Cardiac septum (tissue), 1 donor: ENCODE measurements around the gene LHFPL3. TPM values are rescaled to one million over a fixed set of nuclear protein-coding genes. Genes with fewer than 3 reads are reported as not detected.

Experiments used
- DNase-seq: peaks from one replicate; pipeline ENCODE4 v3.0.0-alpha.2; 2020; ENCODE audit warnings: low spot score
- intact Hi-C: fragments of 100-400 bp; cut with DNase I; formaldehyde crosslinking; loops from one replicate; pipeline ENCODE4 v1.14.0; 2022
- total RNA-seq: library from RNA; stranded (reverse); fragmentation: NEBNext Ultra II Directional; extraction: Animal tissue kit (Norgen Biotek cat#: 25700); gene quantifications from one replicate; pipeline ENCODE4 v1.2.1, GENCODE V29; 2021
- donor health status: DM: no; HTN: no; CAD: no.

Gene LHFPL3
- total RNA-seq, 1 donor from 2014 or later = not detected

DNA sequence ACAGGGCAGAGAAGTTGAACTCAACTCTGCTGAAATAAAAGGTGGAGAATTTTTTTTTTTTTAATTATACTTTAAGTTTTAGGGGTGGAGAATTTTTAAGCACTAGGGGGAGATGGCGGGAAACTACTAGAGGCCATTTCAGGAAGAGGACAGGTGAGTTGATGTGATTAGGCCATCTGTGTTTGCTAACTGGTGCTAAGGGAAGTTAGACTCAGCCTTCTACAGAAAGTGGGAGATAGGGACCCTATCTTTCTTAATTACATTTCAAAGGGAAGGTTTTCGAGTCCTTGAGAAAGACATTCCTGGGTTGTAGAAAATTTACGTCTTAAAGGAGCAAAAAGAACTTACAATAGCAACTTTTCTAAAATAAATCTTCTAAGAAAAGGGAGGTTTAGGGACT is 124.8 kb downstream of the LHFPL3 start:
- no peak for DNase-seq
- intact Hi-C loops = no loop called here

GRCh38 chr7:104458875-104459274 is 130.5 kb downstream of the LHFPL3 start:
- DNase-seq = no peak
- intact Hi-C loops = no loop called here

DNA sequence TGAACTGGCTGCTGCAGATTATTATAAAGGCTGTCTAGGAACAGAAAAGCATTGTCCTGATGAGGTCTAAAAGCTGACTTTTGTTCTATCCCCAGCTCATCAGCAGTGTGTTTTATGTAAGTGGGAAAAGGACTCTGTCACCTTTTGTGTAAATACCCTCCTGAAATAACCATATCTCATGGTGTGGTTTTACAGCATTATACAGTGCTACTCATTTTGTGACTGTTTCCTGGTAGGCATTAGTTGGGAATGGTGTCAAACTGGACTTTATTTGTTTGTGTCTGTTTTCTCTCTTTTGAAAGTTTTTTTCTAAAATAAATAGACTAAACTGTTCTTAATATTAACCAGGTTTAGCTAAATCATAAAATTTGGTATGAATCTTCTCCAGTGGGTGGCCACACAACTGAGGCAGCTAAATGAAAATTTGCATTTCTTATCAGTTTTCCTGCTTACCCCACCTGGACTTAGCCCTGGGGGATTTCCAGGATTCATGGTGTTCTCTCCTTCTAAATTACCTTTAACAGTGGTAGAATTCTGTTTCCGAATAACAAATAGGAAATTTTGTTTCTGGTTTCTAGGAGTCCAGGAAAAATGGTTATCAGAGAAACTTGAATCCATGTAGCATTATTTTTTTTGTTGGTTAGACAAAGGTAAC is 140.9 kb downstream of the LHFPL3 start:
- DNase-seq = no peak
- intact Hi-C loops = no loop called here

GRCh38 chr7:104480529-104480928 is 152.1 kb downstream of the LHFPL3 start:
- no peak for DNase-seq
- intact Hi-C loops = no loop called here

DNA sequence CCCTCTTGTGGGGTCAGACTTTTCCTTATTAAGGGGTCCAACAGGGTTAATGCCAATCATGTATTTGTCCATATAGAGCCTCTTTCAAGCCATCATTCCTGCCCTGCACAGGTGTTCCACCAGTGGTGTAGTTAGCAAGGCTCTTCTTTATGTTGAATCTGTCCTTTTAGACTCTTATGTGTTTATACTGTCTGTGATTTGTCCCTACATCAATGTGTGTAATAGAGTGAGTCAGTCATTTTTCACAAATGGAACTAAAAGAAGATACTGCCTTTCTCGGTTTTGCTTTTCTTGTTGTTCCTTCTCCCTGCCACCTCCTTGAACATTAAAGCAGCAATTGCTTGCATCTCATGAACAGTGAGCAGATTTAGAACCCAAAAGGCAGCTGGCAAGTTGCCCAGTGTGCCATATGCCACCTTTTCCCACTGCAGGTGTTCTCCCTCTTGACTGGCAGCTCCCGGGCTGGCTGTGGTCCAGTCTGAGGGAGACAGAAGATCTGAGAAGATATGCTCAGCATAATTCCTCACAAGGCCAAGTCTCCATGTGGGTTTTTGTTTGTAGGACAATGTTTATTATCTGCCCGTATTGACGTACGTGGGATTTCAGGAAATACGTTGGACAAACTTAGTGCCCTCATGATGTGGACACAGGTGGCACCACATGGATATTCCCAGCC is 154.1 kb downstream of the LHFPL3 start:
- no peak for DNase-seq
- intact Hi-C loops = no loop called here

DNA sequence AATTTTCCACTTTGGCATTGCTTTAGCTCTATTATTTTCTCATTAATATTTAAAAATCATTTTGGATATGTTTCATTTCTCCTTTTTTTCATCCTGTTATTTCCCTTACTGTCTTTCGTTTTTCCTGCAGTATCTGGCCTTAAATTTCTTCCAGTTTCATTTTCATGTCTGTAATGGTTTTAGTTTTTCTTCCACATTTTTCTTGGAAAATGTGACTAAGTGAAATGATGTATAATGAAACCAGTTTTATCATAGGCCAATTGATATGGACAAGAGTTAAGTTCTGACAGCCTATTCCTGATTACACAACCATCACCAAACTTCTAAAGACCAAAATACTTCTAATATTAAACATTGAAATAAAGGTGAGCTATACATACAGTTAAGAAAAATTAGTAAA is 158.5 kb downstream of the LHFPL3 start:
- no peak for DNase-seq
- intact Hi-C loops = no loop called here

GRCh38 chr7:104487642-104488041 is 159.2 kb downstream of the LHFPL3 start:
- intact Hi-C loops = no loop called here
- DNase-seq = no peak

GRCh38 chr7:104497379-104497967 is 169.1 kb downstream of the LHFPL3 start:
- intact Hi-C loops = no loop called here
- no peak for DNase-seq

DNA sequence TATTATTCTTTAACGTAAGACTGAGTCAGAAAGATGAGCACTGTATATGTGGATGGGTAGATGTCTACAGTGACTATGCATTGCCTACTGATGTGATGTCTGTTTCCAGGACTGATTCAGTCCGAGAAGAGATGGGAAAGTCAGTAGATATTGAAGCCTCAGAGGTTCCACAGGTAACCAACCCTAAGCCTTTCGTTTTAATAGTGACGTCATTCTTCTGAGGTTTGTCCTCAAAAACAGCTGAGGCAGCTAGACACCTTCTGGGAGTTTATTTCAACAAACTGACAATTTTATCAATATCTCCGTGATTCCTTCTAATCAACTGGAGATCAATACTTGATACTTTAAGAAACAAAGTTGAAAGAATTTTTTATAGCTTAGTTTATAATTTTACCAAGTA is 171.6 kb downstream of the LHFPL3 start:
- no peak for DNase-seq
- intact Hi-C loops = no loop called here

- intact Hi-C loops = no loop called here
- no peak for DNase-seq
These were observed 181.5 kb downstream of the LHFPL3 start for GRCh38 chr7:104509874-104510273.

- DNase-seq = no peak
- intact Hi-C loops = no loop called here
These were observed 196.4 kb downstream of the LHFPL3 start for GRCh38 chr7:104524853-104525252.

DNA sequence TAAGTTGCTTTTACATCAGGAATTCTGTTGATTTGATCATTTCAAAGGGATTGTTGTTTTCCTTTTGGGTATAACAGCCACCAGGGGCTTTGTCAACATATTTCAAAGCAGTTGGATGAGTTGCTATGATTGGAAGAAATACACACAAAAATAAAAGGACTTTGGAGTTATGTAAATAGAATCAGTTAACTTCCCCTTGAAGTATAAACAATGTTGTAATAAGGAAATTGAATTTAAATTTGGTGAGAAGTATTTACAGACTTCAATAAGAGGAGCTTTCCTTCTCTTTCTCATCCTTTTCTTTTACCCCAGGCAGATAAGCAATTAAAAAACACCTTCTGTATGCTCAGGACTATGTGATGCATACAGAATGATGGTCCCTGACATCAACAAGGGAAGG is 199.7 kb downstream of the LHFPL3 start:
- intact Hi-C loops = no loop called here
- no peak for DNase-seq

DNA sequence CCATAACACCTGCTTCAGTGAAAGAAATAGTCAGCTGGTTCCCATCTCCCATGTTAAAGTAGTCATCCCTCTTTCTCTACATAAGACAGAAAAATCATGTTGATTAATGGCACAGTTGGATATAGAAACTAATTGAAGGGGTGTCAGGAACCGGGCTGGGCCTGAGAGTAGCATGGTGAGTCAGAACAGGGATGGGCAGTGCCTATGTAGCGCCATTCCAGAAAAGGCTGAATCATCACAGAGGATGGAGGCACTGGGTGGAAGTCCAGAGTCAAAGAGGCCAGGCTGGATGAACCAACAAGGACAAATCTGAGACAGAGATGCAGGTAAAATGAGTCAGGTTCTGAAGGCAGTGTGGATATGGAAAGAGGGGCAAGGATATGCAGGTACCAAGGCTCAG is 201.2 kb downstream of the LHFPL3 start:
- intact Hi-C loops = no loop called here
- DNase-seq = no peak

GRCh38 chr7:104530251-104530650 is 201.8 kb downstream of the LHFPL3 start:
- no peak for DNase-seq
- intact Hi-C loops = no loop called here

- intact Hi-C loops = no loop called here
- no peak for DNase-seq
These were observed 205.7 kb downstream of the LHFPL3 start for GRCh38 chr7:104534149-104534548.

DNA sequence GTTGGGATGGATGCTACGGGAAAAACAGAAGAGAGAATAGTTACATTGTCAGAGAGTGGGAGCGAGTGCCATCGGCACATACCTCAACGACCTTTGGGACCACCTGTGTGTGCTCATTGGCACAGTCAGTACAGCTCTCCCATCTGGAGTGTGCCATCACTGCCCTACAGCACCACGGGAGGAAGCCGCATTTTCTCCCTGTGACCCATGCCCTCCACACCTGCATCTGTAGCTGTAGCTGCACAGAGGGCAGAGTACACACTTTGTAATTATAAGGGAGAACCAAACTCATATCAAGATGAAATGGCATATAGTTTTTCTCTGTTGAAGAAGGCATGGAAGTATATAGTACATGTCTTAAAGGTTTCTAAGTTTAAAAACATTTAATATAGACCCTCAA is 207.4 kb downstream of the LHFPL3 start:
- DNase-seq = no peak
- intact Hi-C loops = no loop called here

- intact Hi-C loops = no loop called here
- DNase-seq = no peak
These were observed 208.6 kb downstream of the LHFPL3 start for GRCh38 chr7:104536956-104537355.

DNA sequence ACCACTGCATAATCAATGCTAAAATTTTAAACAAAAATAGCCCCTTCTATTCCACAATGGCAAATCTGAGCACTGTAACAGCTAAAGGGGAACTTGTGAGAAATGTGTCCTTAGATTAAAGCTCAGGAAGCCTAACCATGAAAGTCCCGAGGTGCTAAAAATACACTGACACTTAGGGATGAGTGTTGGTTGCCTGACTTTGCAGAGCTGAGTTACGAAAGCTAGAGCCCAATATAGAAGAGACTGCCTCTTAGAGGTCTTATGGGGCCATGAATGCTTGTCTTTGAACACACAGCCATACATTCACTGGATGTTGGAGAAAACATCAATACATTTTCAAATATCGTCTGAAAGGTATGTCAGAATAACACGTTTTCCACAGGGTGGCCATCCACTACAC is 209.7 kb downstream of the LHFPL3 start:
- DNase-seq = no peak
- intact Hi-C loops = no loop called here

DNA sequence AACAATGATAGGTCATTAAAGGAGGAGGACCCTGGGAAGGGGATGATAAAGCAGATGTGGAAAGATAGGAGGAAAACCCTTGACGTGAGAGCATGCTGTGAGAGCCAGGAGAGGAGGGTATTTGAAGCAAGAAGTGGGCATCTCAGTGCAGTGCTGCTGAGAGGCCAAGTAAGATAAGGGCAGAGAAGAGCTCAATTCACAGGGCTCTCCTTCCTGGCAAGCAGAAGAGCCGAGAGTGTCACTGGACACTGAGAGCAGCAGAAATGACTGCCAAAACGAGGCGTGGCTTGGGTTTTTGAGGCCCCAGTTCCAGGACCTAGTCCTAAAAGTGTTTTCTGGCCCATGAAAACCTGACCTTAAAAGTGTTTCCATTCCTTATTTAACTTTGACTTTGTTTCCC is 213.5 kb downstream of the LHFPL3 start:
- DNase-seq = no peak
- intact Hi-C loops = no loop called here

GRCh38 chr7:104548861-104549260 is 220.5 kb downstream of the LHFPL3 start:
- intact Hi-C loops = no loop called here
- DNase-seq = no peak

- no peak for DNase-seq
- intact Hi-C loops = no loop called here
These were observed 222.0 kb downstream of the LHFPL3 start for GRCh38 chr7:104550362-104550761.
